ENCODE results near the gene PLCL1. TPM values are rescaled to one million over a fixed set of nuclear protein-coding genes. Genes with fewer than 3 reads are reported as not detected.

The PLCL1 gene
- total RNA-seq, 1 experiment from 2014 or later = 1.6 TPM

DNA sequence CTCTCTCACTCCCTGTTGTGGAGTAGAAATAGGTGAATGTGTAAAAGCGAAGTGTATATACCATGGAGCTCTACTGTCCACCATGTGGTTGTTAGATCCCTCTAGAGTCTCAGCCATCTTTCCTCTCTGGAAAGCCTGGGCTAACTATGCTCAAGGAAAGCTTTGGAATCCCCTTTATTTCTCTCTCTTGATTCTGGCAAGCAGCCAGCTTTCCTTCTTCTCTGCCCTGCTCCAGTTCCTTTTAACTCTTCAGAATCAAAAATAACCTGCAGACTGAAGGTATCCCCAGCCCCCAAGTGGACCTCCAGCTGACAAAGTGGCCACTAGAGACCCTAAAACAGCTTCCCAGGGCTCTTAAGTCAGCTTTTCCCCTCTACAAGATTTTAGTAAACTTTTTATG lies 381.9 kb downstream of the PLCL1 start:
- Mint-ChIP-seq H3K4me3 (ENCODE audit: unreplicated experiment) (no peak overlapping the region), H3K9me3 (ENCODE audit: unreplicated experiment) (no peaks in the 10 kb centered on the region), H3K27ac (ENCODE audit: unreplicated experiment) (no peak overlapping the region), H3K27me3 (ENCODE audit: insufficient read depth, unreplicated experiment) (peaks cover 8% of the 10 kb centered on the region), H3K4me1 (ENCODE audit: low read depth, unreplicated experiment) (no peaks in the 10 kb centered on the region), H3K36me3 (ENCODE audit: insufficient read depth, unreplicated experiment) (no peaks in the 10 kb centered on the region)
- H3K36me3 ChIP-seq (ENCODE audit: control insufficient read depth, insufficient read depth, low read length) = no peaks in the 10 kb centered on the region
- BruUV-seq (replicated peaks) = no TSS peak
- intact Hi-C loops (cut with micrococcal nuclease; ENCODE audit: unreplicated experiment) = no loop called here
- ChIA-PET CTCF (no interaction called here), POLR2A (no interaction called here)
- H3K4me3 ChIP-seq (ENCODE audit: low read depth, low read length) = no peak overlapping the region
- no peaks in the 10 kb centered on the region for H3K27me3 ChIP-seq (replicated peaks; ENCODE audit: control insufficient read depth, insufficient read depth, low read length)
- no peaks in the 10 kb centered on the region for H3K4me1 ChIP-seq
- TF ChIP-seq, protein P1, sequence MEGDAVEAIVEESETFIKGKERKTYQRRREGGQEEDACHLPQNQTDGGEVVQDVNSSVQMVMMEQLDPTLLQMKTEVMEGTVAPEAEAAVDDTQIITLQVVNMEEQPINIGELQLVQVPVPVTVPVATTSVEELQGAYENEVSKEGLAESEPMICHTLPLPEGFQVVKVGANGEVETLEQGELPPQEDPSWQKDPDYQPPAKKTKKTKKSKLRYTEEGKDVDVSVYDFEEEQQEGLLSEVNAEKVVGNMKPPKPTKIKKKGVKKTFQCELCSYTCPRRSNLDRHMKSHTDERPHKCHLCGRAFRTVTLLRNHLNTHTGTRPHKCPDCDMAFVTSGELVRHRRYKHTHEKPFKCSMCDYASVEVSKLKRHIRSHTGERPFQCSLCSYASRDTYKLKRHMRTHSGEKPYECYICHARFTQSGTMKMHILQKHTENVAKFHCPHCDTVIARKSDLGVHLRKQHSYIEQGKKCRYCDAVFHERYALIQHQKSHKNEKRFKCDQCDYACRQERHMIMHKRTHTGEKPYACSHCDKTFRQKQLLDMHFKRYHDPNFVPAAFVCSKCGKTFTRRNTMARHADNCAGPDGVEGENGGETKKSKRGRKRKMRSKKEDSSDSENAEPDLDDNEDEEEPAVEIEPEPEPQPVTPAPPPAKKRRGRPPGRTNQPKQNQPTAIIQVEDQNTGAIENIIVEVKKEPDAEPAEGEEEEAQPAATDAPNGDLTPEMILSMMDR (IDR thresholded peaks at IDR 0.05; ENCODE audit: insufficient read depth in 1 of 2, low read depth in 1 of 2, low read length in 1 of 2, severe bottlenecking in 1 of 2, unreplicated experiment in 1 of 2) = no peak
- DNase-seq = no peak
- no peaks in the 10 kb centered on the region for H3K9me3 ChIP-seq

DNA sequence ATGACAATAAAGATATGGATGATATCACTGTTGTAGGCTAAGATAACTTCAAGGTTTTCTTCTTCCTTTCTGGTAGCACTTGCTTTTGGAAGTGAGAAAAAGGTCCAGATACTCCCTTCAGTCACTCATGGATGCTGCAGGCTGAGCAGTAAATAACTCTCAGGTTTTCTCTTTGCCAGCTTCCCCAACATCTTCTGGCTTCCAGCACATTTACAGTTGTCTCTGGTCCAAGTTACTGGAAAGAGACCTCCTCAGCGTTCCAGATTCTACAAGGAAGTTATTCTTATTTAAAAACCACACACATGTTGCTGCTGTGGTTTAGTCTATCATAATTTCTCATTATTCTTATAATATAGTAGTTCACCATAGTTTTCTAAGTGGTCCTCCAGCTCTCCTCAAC lies 383.4 kb downstream of the PLCL1 start:
- Mint-ChIP-seq H3K36me3 (ENCODE audit: insufficient read depth, unreplicated experiment) (no peaks in the 10 kb centered on the region), H3K4me3 (ENCODE audit: unreplicated experiment) (no peak overlapping the region), H3K4me1 (ENCODE audit: low read depth, unreplicated experiment) (no peaks in the 10 kb centered on the region), H3K9me3 (ENCODE audit: unreplicated experiment) (no peaks in the 10 kb centered on the region), H3K27ac (ENCODE audit: unreplicated experiment) (no peak overlapping the region), H3K27me3 (ENCODE audit: insufficient read depth, unreplicated experiment) (peaks cover 8% of the 10 kb centered on the region)
- POLR2A ChIA-PET = no interaction called here
- DNase-seq = no peak
- Histone ChIP-seq H3K4me1 (no peaks in the 10 kb centered on the region), H3K27me3 (replicated peaks; ENCODE audit: control insufficient read depth, insufficient read depth, low read length) (no peaks in the 10 kb centered on the region), H3K4me3 (ENCODE audit: low read depth, low read length) (no peak overlapping the region), H3K9me3 (no peaks in the 10 kb centered on the region), H3K36me3 (ENCODE audit: control insufficient read depth, insufficient read depth, low read length) (no peaks in the 10 kb centered on the region)
- CTCF ChIA-PET = no interaction called here
- TF ChIP-seq, protein P1 (IDR thresholded peaks at IDR 0.05; ENCODE audit: insufficient read depth in 1 of 2, low read depth in 1 of 2, low read length in 1 of 2, severe bottlenecking in 1 of 2, unreplicated experiment in 1 of 2) = no peak
- intact Hi-C loops (cut with micrococcal nuclease; ENCODE audit: unreplicated experiment) = no loop called here
- BruUV-seq (replicated peaks) = no TSS peak

DNA sequence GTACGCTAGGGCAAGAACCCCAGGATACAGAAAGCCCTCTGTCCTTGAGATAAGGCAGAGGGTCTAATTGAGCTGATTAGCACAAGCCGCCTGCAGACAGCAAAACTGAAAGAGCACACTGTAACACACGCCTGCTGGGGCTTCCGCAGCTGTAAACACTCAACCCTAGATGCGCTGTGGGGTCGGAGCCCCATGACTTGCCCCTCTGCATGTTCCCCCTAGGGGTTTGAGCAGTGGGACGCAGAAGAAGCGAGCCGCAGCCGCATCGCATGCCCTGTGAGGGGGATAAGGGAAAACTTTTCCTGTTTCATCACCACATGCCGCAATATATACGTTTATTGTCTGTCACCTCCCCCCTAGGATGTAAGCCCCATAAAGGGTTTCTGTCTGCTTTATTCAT lies 384.6 kb downstream of the PLCL1 start:
- no peaks in the 10 kb centered on the region for H3K27me3 ChIP-seq (replicated peaks; ENCODE audit: control insufficient read depth, insufficient read depth, low read length)
- Mint-ChIP-seq H3K27me3 (ENCODE audit: insufficient read depth, unreplicated experiment) (peaks cover 8% of the 10 kb centered on the region), H3K4me1 (ENCODE audit: low read depth, unreplicated experiment) (no peaks in the 10 kb centered on the region), H3K9me3 (ENCODE audit: unreplicated experiment) (no peaks in the 10 kb centered on the region), H3K4me3 (ENCODE audit: unreplicated experiment) (no peak overlapping the region), H3K36me3 (ENCODE audit: insufficient read depth, unreplicated experiment) (no peaks in the 10 kb centered on the region), H3K27ac (ENCODE audit: unreplicated experiment) (no peak overlapping the region)
- no TSS peak for BruUV-seq (replicated peaks)
- H3K4me3 ChIP-seq (ENCODE audit: low read depth, low read length) = no peak overlapping the region
- intact Hi-C loops (cut with micrococcal nuclease; ENCODE audit: unreplicated experiment) = no loop called here
- no peaks in the 10 kb centered on the region for H3K4me1 ChIP-seq
- no peak for DNase-seq
- no peaks in the 10 kb centered on the region for H3K36me3 ChIP-seq (ENCODE audit: control insufficient read depth, insufficient read depth, low read length)
- no peaks in the 10 kb centered on the region for H3K9me3 ChIP-seq
- TF ChIP-seq, protein P1 (IDR thresholded peaks at IDR 0.05; ENCODE audit: insufficient read depth in 1 of 2, low read depth in 1 of 2, low read length in 1 of 2, severe bottlenecking in 1 of 2, unreplicated experiment in 1 of 2) = no peak
- CTCF ChIA-PET = no interaction called here
- POLR2A ChIA-PET = no interaction called here
